PC-3 (cell line): Measurements from ENCODE around the gene CTCFL. TPM values are rescaled to one million over a fixed set of nuclear protein-coding genes. Genes with fewer than 3 reads are reported as not detected.

Experiments
- ATAC-seq: fragments of 200-7000 bp; cut with Tn5 transposase; 2 replicates; pipeline ENCODE4 v1.9.1; 2020; ENCODE audit warnings: mild to moderate bottlenecking, moderate library complexity
- BruUV-seq: library from RNA; stranded (reverse); fragments of 400-500 nt; replicated peaks from 2 replicates; lab custom pipeline; 2021; lab: Mats Ljungman, UMichigan
- CTCF ChIA-PET: fragments of 300-600 bp; sonication (Branson Sonifier 250); formaldehyde crosslinking; loops from one replicate; lab custom pipeline; 2022; ENCODE audit warnings: antibody characterized with exemption; lab: Charles Lee
- POLR2A ChIA-PET: fragments of 300-600 bp; sonication (Branson Sonifier 250); formaldehyde crosslinking; loops from one replicate; lab custom pipeline; 2022; ENCODE audit warnings: antibody characterized with exemption; ENCODE audit not compliant: unreplicated experiment; lab: Charles Lee
- DNase-seq: peaks from one replicate; pipeline ENCODE4 v3.0.0-alpha.2; 2015
- H2AFZ ChIP-seq: fragments of 300-600 bp; sonication (generic); 2 replicates; pipeline ENCODE4 v1.6.0; 2016; ENCODE audit warnings: antibody characterized with exemption, low read length
- H3F3A ChIP-seq: fragments of 300-600 bp; sonication (generic); one replicate; pipeline ENCODE4 v1.6.0; 2017; ENCODE audit warnings: antibody characterized with exemption, low read length, control low read depth, mild to moderate bottlenecking; ENCODE audit not compliant: unreplicated experiment
- H3K27ac ChIP-seq: fragments of 300-600 bp; sonication (generic); 2 replicates; pipeline ENCODE4 v1.5.1; 2016; ENCODE audit warnings: mild to moderate bottlenecking, low read length
- H3K27me3 ChIP-seq: fragments of 300-600 bp; sonication (generic); 2 replicates; pipeline ENCODE4 v1.6.1; 2016; ENCODE audit warnings: low read length, mixed read lengths
- H3K36me3 ChIP-seq: fragments of 300-600 bp; sonication (generic); 2 replicates; pipeline ENCODE4 v1.6.1; 2016; ENCODE audit warnings: low read depth, mixed run types, low read length, mixed read lengths
- H3K4me1 ChIP-seq: fragments of 300-600 bp; sonication (generic); 2 replicates; pipeline ENCODE4 v1.5.1; 2016; ENCODE audit warnings: low read length; ENCODE audit not compliant: insufficient read depth
- H3K4me2 ChIP-seq: fragments of 300-600 bp; sonication (generic); 2 replicates; pipeline ENCODE4 v1.6.0; 2016; ENCODE audit warnings: low read length
- H3K4me3 ChIP-seq: fragments of 300-600 bp; sonication (generic); 2 replicates; pipeline ENCODE4 v1.5.1; 2016; ENCODE audit warnings: mild to moderate bottlenecking, low read length, mixed read lengths
- H3K79me2 ChIP-seq: fragments of 300-600 bp; sonication (generic); 2 replicates; pipeline ENCODE4 v1.6.1; 2017; ENCODE audit warnings: low read length, mixed read lengths
- H3K9ac ChIP-seq: fragments of 300-600 bp; sonication (generic); 2 replicates; pipeline ENCODE4 v1.6.0; 2016; ENCODE audit warnings: mild to moderate bottlenecking, low read length
- H3K9me2 ChIP-seq: fragments of 300-600 bp; sonication (generic); replicated peaks from 2 replicates; pipeline ENCODE4 v1.6.1; 2016; ENCODE audit warnings: mixed run types, low read length, mixed read lengths
- H3K9me3 ChIP-seq: fragments of 300-600 bp; sonication (generic); 2 replicates; pipeline ENCODE4 v1.6.1; 2016; ENCODE audit warnings: low read length, mixed read lengths
- H4K20me1 ChIP-seq: fragments of 300-600 bp; sonication (generic); 2 replicates; pipeline ENCODE4 v1.6.1; 2016; ENCODE audit warnings: low read length, mixed read lengths
- CTCF ChIP-seq: fragments of 300-600 bp; sonication (generic); conservative IDR thresholded peaks from 2 replicates; pipeline ENCODE4 v1.5.1; 2017; ENCODE audit warnings: antibody characterized with exemption, low read depth, mild to moderate bottlenecking, low read length
- EZH2 ChIP-seq: fragments of 300-600 bp; sonication (generic); IDR thresholded peaks from one replicate; pipeline ENCODE4 v1.6.1; 2017; ENCODE audit warnings: antibody characterized with exemption, mild to moderate bottlenecking, low read length; ENCODE audit not compliant: unreplicated experiment
- EZH2phosphoT487 ChIP-seq: fragments of 300-600 bp; sonication (generic); IDR thresholded peaks from 2 replicates; pipeline ENCODE4 v1.6.1; 2018; ENCODE audit warnings: mild to moderate bottlenecking, antibody characterized with exemption, low read length, borderline replicate concordance
- intact Hi-C: fragments of 100-400 bp; cut with micrococcal nuclease; formaldehyde crosslinking; loops from 2 replicates; pipeline ENCODE4 v1.9.0; 2023
- total RNA-seq: library from RNA; depleted of rRNA; stranded (reverse); fragments of >200 nt; gene quantifications from 2 replicates; pipeline ENCODE4 v1.2.3, GENCODE V29; 2014

The CTCFL gene
- total RNA-seq, 1 experiment from 2014 or later: not detected

- DNase-seq: no peak
- H3K36me3 ChIP-seq: no peaks in the 10 kb centered on the region
- POLR2A ChIA-PET: no interaction called here
- no peaks in the 10 kb centered on the region for H3K4me1 ChIP-seq
- CTCF ChIA-PET: no interaction called here
- BruUV-seq: no TSS peak
- H3K27ac ChIP-seq: no peak overlapping the region
- H3K9me2 ChIP-seq: no peaks in the 10 kb centered on the region
- no peaks in the 10 kb centered on the region for H3K9me3 ChIP-seq
- H4K20me1 ChIP-seq: no peaks in the 10 kb centered on the region
- no peaks in the 10 kb centered on the region for H3K79me2 ChIP-seq
- H3K4me2 ChIP-seq: no peak overlapping the region
- peaks cover 48% of the 10 kb centered on the region for H3K27me3 ChIP-seq
- TF ChIP-seq CTCF: no peak
- no peak for TF ChIP-seq EZH2phosphoT487
- no peak for TF ChIP-seq EZH2
- no peaks in the 10 kb centered on the region for H3F3A ChIP-seq
- no peak overlapping the region for H3K9ac ChIP-seq
- no peak overlapping the region for H2AFZ ChIP-seq
- no peak for ATAC-seq
- H3K4me3 ChIP-seq: no peak overlapping the region
- intact Hi-C loops: no loop called here
Observed at GRCh38 chr20:57469418-57470211, 55.3 kb downstream of the CTCFL start.

GRCh38 chr20:57468523-57469417 lies 56.2 kb downstream of the CTCFL start:
- Histone ChIP-seq H3K4me2 (no peak overlapping the region), H3K9ac (no peak overlapping the region), H3F3A (no peaks in the 10 kb centered on the region), H3K27me3 (peaks cover 48% of the 10 kb centered on the region), H3K27ac (no peak overlapping the region), H2AFZ (no peak overlapping the region), H4K20me1 (no peaks in the 10 kb centered on the region), H3K9me2 (no peaks in the 10 kb centered on the region), H3K79me2 (no peaks in the 10 kb centered on the region), H3K4me1 (no peaks in the 10 kb centered on the region), H3K4me3 (no peak overlapping the region), H3K9me3 (no peaks in the 10 kb centered on the region), H3K36me3 (no peaks in the 10 kb centered on the region)
- TF ChIP-seq EZH2 (no peak), CTCF (no peak), EZH2phosphoT487 (no peak)
- intact Hi-C loops: no loop called here
- no TSS peak for BruUV-seq
- ChIA-PET CTCF (no interaction called here), POLR2A (no interaction called here)
- no peak for ATAC-seq
- DNase-seq: no peak
